ENCODE data around the gene USP40.

- TF ChIP-seq CBX8 (IDR thresholded peaks at IDR 0.05) (no peak), NFE2L2 (conservative IDR thresholded peaks at IDR 0.05; ENCODE audit: low read length) (no peak), POLR2A (IDR thresholded peaks at IDR 0.05; ENCODE audit: low read length) (no peak), CTCF (IDR thresholded peaks at IDR 0.05) (no peak), NR3C1 (IDR thresholded peaks at IDR 0.05) (no peak), EP300 (IDR thresholded peaks at IDR 0.05) (no peak), KDM5A (IDR thresholded peaks at IDR 0.05) (no peak), TFCP2L1 (CRISPR knock-in tag; IDR thresholded peaks at IDR 0.05) (no peak), BHLHE40 (IDR thresholded peaks at IDR 0.05; ENCODE audit: low read depth, low read length) (no peak)
- TF ChIP-seq, protein P1, sequence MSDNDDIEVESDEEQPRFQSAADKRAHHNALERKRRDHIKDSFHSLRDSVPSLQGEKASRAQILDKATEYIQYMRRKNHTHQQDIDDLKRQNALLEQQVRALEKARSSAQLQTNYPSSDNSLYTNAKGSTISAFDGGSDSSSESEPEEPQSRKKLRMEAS (IDR thresholded peaks at IDR 0.05): no peak
Observed at GRCh38 chr2:233491326-233491725, 75.3 kb downstream of the USP40 start.
